H1 (cell line): ENCODE measurements around the gene PALM. TPM values are rescaled to one million over a fixed set of nuclear protein-coding genes. Genes with fewer than 3 reads are reported as not detected.

ENCODE experiments used
- ATF2 ChIP-seq: IDR thresholded peaks from 2 replicates; pipeline ENCODE4 v1.6.1; 2012; ENCODE audit warnings: low read length, inconsistent platforms
- BACH1 ChIP-seq: IDR thresholded peaks from 2 replicates; pipeline ENCODE4 v1.6.1; 2012; ENCODE audit warnings: low read length, improper control_type of control experiment
- CHD2 ChIP-seq: IDR thresholded peaks from 2 replicates; pipeline ENCODE4 v1.6.1; 2012; ENCODE audit warnings: low read length, improper control_type of control experiment
- EGR1 ChIP-seq: IDR thresholded peaks from 2 replicates; pipeline ENCODE4 v1.6.1; 2011; ENCODE audit warnings: low read depth, low read length, borderline replicate concordance
- GABPA ChIP-seq: IDR thresholded peaks from 2 replicates; pipeline ENCODE4 v1.6.1; 2011; ENCODE audit warnings: mild to moderate bottlenecking, low read length, moderate library complexity, borderline replicate concordance; ENCODE audit not compliant: insufficient read depth
- JUND ChIP-seq: IDR thresholded peaks from 2 replicates; pipeline ENCODE4 v1.6.1; 2011; ENCODE audit warnings: mild to moderate bottlenecking, improper control_type of control experiment, low read length
- NANOG ChIP-seq: IDR thresholded peaks from 2 replicates; pipeline ENCODE4 v1.6.1; 2011; ENCODE audit warnings: low read length, low read depth, mild to moderate bottlenecking, inconsistent platforms; ENCODE audit not compliant: insufficient read depth, poor library complexity, severe bottlenecking
- POU5F1 ChIP-seq: IDR thresholded peaks from 2 replicates; pipeline ENCODE4 v1.6.1; 2011; ENCODE audit warnings: low read depth, mild to moderate bottlenecking, low read length, moderate library complexity
- RAD21 ChIP-seq, 2 experiments: IDR thresholded peaks in 1 of 2; conservative IDR thresholded peaks in 1 of 2; 2 replicates each; pipeline ENCODE4 v1.6.1; 2011; ENCODE audit warnings: low read depth in 2 of 2, low read length in 2 of 2, improper control_type of control experiment in 1 of 2, inconsistent platforms in 1 of 2, mild to moderate bottlenecking in 1 of 2, moderate library complexity in 1 of 2
- RFX5 ChIP-seq: IDR thresholded peaks from 2 replicates; pipeline ENCODE4 v1.6.1; 2011; ENCODE audit warnings: low read depth, low read length, improper control_type of control experiment, borderline replicate concordance
- SIX5 ChIP-seq: IDR thresholded peaks from 2 replicates; pipeline ENCODE4 v1.6.1; 2011; ENCODE audit warnings: mild to moderate bottlenecking, low read depth, low read length
- SP1 ChIP-seq: IDR thresholded peaks from 2 replicates; pipeline ENCODE4 v1.6.1; 2011; ENCODE audit warnings: low read depth, low read length
- SP2 ChIP-seq: IDR thresholded peaks from 2 replicates; pipeline ENCODE4 v1.6.1; 2012; ENCODE audit warnings: mild to moderate bottlenecking, low read length, inconsistent platforms
- TAF1 ChIP-seq: IDR thresholded peaks from 2 replicates; pipeline ENCODE4 v1.6.1; 2011; ENCODE audit warnings: mild to moderate bottlenecking, low read depth, low read length
- YY1 ChIP-seq: IDR thresholded peaks from 2 replicates; pipeline ENCODE4 v1.6.1; 2011; ENCODE audit warnings: low read depth, mild to moderate bottlenecking, low read length
- ZNF274 ChIP-seq: IDR thresholded peaks from 2 replicates; pipeline ENCODE4 v1.7.0; 2012; ENCODE audit warnings: low read length, borderline replicate concordance; ENCODE audit errors: extremely low read depth
- polyA plus RNA-seq, 7 experiments: library from polyadenylated mRNA; depleted of rRNA in 3 of 7; stranded (reverse) in 5 of 7; unstranded in 2 of 7; fragments of >200 nt in 5 of 7; fragments of 200-250 nt in 2 of 7; gene quantifications; 1 replicate in 5 of 7; 2 replicates in 1 of 7; 4 replicates in 1 of 7; pipeline versions ENCODE4 v1.2.1 to v1.2.3, GENCODE V29; 2011 to 2013; ENCODE audit warnings: missing spikeins in 2 of 7, mixed read lengths in 2 of 7
- total RNA-seq: library from RNA; stranded (reverse); fragmentation: NEBNext Ultra II Directional; extraction: Animal tissue kit (Norgen Biotek cat#: 25700); gene quantifications from 2 replicates; pipeline ENCODE4 v1.2.1, GENCODE V29; 2021
- TF ChIP-seq, protein P1 (sequence below): IDR thresholded peaks from 2 replicates; pipeline ENCODE4 v1.6.1; 2011; ENCODE audit warnings: low read depth, mild to moderate bottlenecking, low read length; ENCODE audit not compliant: insufficient read depth
- TF ChIP-seq, protein P2 (sequence below), 3 experiments: IDR thresholded peaks; 1 replicate in 2 of 3; 2 replicates in 1 of 3; pipeline versions ENCODE4 v1.5.1 to v1.6.1; 2011; ENCODE audit warnings: low read length in 3 of 3, mild to moderate bottlenecking in 3 of 3, inconsistent platforms in 2 of 3, low read depth in 1 of 3, moderate library complexity in 1 of 3; ENCODE audit not compliant: insufficient read depth in 1 of 3; ENCODE audit errors: control extremely low read depth in 1 of 3

The PALM gene
- total and polyA plus RNA-seq, 2 of the 8 experiments (the other 6 are each of a cell fraction or from before 2014, with no cell fraction given) = 5.7 to 16.5 TPM

GRCh38 chr19:796692-797527 is 88.2 kb downstream of the PALM start, which contains the start of gene PTBP1 (continued):
- 0 out of 2 replicates have a peak, but pooled peaks have one; percentile 39 for TF ChIP-seq ATF2
- TF ChIP-seq TAF1 = peak; percentile 88
- peak; percentile 40; the same call in 1 of the 2 replicates for TF ChIP-seq EGR1
- TF ChIP-seq SP2 = peak; percentile 75
- TF ChIP-seq RAD21 (IDR thresholded peaks at IDR 0.05 in 1 of 2, conservative IDR thresholded peaks at IDR 0.05 in 1 of 2; ENCODE audit: low read depth in 2 of 2, low read length in 2 of 2) = no peak
- no peak for TF ChIP-seq JUND
- TF ChIP-seq BACH1 = peak; percentile 31; the same call in 1 of the 2 replicates
- peak; percentile 81 for TF ChIP-seq SIX5
- peak; percentile 44; the same call in 1 of the 2 replicates for TF ChIP-seq GABPA
- TF ChIP-seq NANOG = no peak
- TF ChIP-seq ZNF274 = no peak
- TF ChIP-seq, protein P1, sequence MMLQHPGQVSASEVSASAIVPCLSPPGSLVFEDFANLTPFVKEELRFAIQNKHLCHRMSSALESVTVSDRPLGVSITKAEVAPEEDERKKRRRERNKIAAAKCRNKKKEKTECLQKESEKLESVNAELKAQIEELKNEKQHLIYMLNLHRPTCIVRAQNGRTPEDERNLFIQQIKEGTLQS = peak; percentile 83
- no peak for TF ChIP-seq POU5F1
- peak; percentile 73; the same call in 1 of the 2 replicates for TF ChIP-seq CHD2
- TF ChIP-seq, protein P2, sequence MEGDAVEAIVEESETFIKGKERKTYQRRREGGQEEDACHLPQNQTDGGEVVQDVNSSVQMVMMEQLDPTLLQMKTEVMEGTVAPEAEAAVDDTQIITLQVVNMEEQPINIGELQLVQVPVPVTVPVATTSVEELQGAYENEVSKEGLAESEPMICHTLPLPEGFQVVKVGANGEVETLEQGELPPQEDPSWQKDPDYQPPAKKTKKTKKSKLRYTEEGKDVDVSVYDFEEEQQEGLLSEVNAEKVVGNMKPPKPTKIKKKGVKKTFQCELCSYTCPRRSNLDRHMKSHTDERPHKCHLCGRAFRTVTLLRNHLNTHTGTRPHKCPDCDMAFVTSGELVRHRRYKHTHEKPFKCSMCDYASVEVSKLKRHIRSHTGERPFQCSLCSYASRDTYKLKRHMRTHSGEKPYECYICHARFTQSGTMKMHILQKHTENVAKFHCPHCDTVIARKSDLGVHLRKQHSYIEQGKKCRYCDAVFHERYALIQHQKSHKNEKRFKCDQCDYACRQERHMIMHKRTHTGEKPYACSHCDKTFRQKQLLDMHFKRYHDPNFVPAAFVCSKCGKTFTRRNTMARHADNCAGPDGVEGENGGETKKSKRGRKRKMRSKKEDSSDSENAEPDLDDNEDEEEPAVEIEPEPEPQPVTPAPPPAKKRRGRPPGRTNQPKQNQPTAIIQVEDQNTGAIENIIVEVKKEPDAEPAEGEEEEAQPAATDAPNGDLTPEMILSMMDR (IDR thresholded peaks at IDR 0.05; ENCODE audit: control extremely low read depth in 1 of 3, insufficient read depth in 1 of 3, low read depth in 1 of 3, low read length in 3 of 3) = no peak
- TF ChIP-seq RFX5 = no peak
- peak; percentile 100 for TF ChIP-seq YY1
- peak; percentile 96 for TF ChIP-seq SP1
